ENCODE data around the gene FARS2.

Gene FARS2

GRCh38 chr6:5619249-5619648 lies 357.9 kb downstream of the FARS2 start:
- DNase-seq (ENCODE audit: low spot score): no peak
- Histone ChIP-seq H3K27ac (no peak overlapping the region), H3K4me3 (no peak overlapping the region)
- no peak for TF ChIP-seq CTCF (IDR thresholded peaks at IDR 0.05)

GRCh38 chr6:5622276-5623005 lies 361.1 kb downstream of the FARS2 start:
- H3K27ac ChIP-seq: no peak overlapping the region

DNA sequence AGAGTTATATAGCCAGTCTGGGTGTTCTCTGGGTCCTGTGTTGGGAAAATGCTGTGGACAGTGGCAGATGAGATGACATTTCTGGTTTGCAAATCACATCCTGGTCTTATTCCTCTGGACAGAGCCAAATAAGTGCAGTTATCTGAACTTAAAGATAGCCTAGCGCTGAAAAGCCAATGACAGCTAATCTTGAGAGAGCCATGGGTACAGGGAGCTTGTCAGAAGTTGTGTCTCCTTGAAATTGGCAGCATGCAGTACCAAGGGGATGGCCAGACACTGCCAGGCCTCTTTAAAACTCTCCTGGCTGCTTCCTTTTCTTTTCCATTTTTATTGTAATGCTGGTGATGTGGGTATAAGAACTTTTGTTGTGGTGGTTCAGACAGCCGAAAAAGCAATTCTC lies 362.5 kb downstream of the FARS2 start:
- no peak overlapping the region for H3K4me3 ChIP-seq
- no peak overlapping the region for H3K27ac ChIP-seq
- no peak for TF ChIP-seq CTCF (IDR thresholded peaks at IDR 0.05)
- DNase-seq (ENCODE audit: low spot score): no peak

More at GRCh38 chr6:5622276-5623005, 361.1 kb downstream of the FARS2 start:
- H3K4me3 ChIP-seq: no peak overlapping the region
- no peak for DNase-seq (ENCODE audit: low spot score)
- TF ChIP-seq CTCF (IDR thresholded peaks at IDR 0.05): no peak

DNA sequence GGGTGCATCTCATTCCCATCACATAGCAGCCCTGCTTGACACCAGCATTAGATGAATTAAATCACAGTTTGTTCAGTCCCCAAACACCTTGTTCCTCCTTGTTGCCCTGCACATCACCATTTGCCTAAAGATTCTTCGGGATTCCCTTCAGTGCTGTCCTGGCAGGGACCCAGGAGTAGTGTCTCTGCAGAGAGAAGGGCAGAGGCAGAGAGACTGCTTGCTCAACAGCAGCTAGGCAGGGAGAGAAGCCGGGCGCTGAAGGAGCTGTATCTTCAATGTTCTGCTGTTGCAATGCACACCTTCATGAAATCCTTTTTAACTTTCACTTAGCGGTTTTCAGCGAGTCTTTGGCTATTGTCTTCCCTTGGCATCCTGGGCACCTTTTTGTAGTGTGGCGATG lies 362.9 kb downstream of the FARS2 start:
- no peak for DNase-seq (ENCODE audit: low spot score)
- H3K4me3 ChIP-seq: no peak overlapping the region
- TF ChIP-seq CTCF (IDR thresholded peaks at IDR 0.05): no peak
- H3K27ac ChIP-seq: no peak overlapping the region

GRCh38 chr6:5626727-5627426 lies 365.6 kb downstream of the FARS2 start:
- TF ChIP-seq CTCF (IDR thresholded peaks at IDR 0.05): no peak
- DNase-seq (ENCODE audit: low spot score): no peak
- Histone ChIP-seq H3K27ac (no peak overlapping the region), H3K4me3 (no peak overlapping the region)

GRCh38 chr6:5630636-5631035 lies 369.3 kb downstream of the FARS2 start:
- H3K27ac ChIP-seq: no peak overlapping the region
- TF ChIP-seq CTCF (IDR thresholded peaks at IDR 0.05): no peak
- DNase-seq (ENCODE audit: low spot score): no peak
- no peak overlapping the region for H3K4me3 ChIP-seq

Measured in coronary artery (tissue), 2 donors.